HL-60 (cell line): ENCODE measurements around the gene JAKMIP1.

Source experiments
- DNase-seq, 2 experiments: peaks; one replicate each; pipeline ENCODE4 v3.0.0-alpha.2; 2010 to 2020; ENCODE audit warnings: low read depth in 1 of 2, low spot score in 1 of 2
- H3K27ac ChIP-seq: fragments of 250-450 bp; sonication (Bioruptor Pico); replicated peaks from 2 replicates; pipeline ENCODE4 v1.5.1; 2020; ENCODE audit warnings: mild to moderate bottlenecking, moderate library complexity
- H3K27me3 ChIP-seq: fragments of 250-450 bp; sonication (Bioruptor Pico); 2 replicates; pipeline ENCODE4 v1.5.1; 2021; ENCODE audit warnings: mild to moderate bottlenecking, moderate library complexity; ENCODE audit not compliant: insufficient read depth, poor library complexity, severe bottlenecking
- H3K4me3 ChIP-seq: replicated peaks from 2 replicates; pipeline ENCODE4 v1.5.1; 2011; ENCODE audit warnings: mild to moderate bottlenecking, control low read depth, low read length; ENCODE audit not compliant: insufficient read depth
- CTCF ChIP-seq: IDR thresholded peaks from one replicate; pipeline ENCODE4 v1.5.1; 2011; ENCODE audit warnings: low read length, control low read depth, inconsistent platforms; ENCODE audit not compliant: insufficient read depth
- GABPA ChIP-seq: IDR thresholded peaks from 2 replicates; pipeline ENCODE4 v1.6.1; 2012; ENCODE audit warnings: low read depth
- POLR2AphosphoS5 ChIP-seq: IDR thresholded peaks from 2 replicates; pipeline ENCODE4 v1.6.1; 2012; ENCODE audit warnings: low read depth
- SPI1 ChIP-seq: IDR thresholded peaks from 2 replicates; pipeline ENCODE4 v1.6.1; 2012; ENCODE audit warnings: low read depth, mild to moderate bottlenecking, borderline replicate concordance
- TF ChIP-seq, protein P1 (sequence below): IDR thresholded peaks from 2 replicates; pipeline ENCODE4 v1.6.1; 2012; ENCODE audit warnings: low read depth; ENCODE audit not compliant: insufficient replicate concordance

JAKMIP1 gene

GRCh38 chr4:6123976-6124375 is 76.4 kb downstream of the JAKMIP1 start:
- TF ChIP-seq POLR2AphosphoS5 (no peak), GABPA (no peak), CTCF (no peak), SPI1 (no peak)
- TF ChIP-seq, protein P1, sequence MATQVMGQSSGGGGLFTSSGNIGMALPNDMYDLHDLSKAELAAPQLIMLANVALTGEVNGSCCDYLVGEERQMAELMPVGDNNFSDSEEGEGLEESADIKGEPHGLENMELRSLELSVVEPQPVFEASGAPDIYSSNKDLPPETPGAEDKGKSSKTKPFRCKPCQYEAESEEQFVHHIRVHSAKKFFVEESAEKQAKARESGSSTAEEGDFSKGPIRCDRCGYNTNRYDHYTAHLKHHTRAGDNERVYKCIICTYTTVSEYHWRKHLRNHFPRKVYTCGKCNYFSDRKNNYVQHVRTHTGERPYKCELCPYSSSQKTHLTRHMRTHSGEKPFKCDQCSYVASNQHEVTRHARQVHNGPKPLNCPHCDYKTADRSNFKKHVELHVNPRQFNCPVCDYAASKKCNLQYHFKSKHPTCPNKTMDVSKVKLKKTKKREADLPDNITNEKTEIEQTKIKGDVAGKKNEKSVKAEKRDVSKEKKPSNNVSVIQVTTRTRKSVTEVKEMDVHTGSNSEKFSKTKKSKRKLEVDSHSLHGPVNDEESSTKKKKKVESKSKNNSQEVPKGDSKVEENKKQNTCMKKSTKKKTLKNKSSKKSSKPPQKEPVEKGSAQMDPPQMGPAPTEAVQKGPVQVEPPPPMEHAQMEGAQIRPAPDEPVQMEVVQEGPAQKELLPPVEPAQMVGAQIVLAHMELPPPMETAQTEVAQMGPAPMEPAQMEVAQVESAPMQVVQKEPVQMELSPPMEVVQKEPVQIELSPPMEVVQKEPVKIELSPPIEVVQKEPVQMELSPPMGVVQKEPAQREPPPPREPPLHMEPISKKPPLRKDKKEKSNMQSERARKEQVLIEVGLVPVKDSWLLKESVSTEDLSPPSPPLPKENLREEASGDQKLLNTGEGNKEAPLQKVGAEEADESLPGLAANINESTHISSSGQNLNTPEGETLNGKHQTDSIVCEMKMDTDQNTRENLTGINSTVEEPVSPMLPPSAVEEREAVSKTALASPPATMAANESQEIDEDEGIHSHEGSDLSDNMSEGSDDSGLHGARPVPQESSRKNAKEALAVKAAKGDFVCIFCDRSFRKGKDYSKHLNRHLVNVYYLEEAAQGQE, result no peak
- no peak for DNase-seq
- no peak overlapping the region for H3K4me3 ChIP-seq
- H3K27ac ChIP-seq, result no peak overlapping the region
- H3K27me3 ChIP-seq, result no peaks in the 10 kb centered on the region

DNA sequence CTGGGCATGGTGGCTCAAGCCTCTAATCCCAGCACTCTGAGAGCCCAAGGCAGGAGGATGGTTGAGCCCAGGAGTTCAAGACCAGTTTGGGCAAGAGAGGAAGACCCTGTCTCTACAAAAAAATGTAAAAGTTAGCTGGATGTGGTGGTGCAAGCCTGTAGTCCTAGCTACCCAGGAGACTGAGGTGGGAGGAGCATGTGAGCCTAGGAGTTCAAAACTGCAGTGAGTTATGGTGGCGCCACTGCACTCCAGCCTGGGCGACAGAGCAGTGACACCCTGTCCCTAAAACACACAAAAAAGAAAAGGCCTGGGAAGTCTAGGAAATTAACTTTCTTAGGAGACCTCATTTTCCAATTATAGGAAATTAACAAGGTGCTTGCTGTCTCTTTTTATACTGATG is 76.8 kb downstream of the JAKMIP1 start:
- TF ChIP-seq CTCF (no peak), GABPA (no peak), SPI1 (no peak), POLR2AphosphoS5 (no peak)
- TF ChIP-seq, protein P1, result no peak
- no peak overlapping the region for H3K27ac ChIP-seq
- H3K27me3 ChIP-seq, result no peaks in the 10 kb centered on the region
- no peak overlapping the region for H3K4me3 ChIP-seq
- no peak for DNase-seq

GRCh38 chr4:6123116-6123515 is 77.2 kb downstream of the JAKMIP1 start:
- TF ChIP-seq CTCF (no peak), POLR2AphosphoS5 (no peak), GABPA (no peak), SPI1 (no peak)
- TF ChIP-seq, protein P1, result no peak
- no peak for DNase-seq
- Histone ChIP-seq H3K27me3 (no peaks in the 10 kb centered on the region), H3K4me3 (no peak overlapping the region), H3K27ac (no peak overlapping the region)
